GM06990 (cell line): ENCODE measurements around the gene PLA2G4A.

Experiments used
- DNase-seq: peaks from one replicate; pipeline ENCODE4 v3.0.0-alpha.2; 2011; ENCODE audit not compliant: insufficient read length; ENCODE audit errors: extremely low read depth
- H3K27me3 ChIP-seq: replicated peaks from 2 replicates; pipeline ENCODE4 v1.6.0; 2011; ENCODE audit warnings: low read length; ENCODE audit not compliant: control insufficient read depth, insufficient read depth
- H3K36me3 ChIP-seq: 2 replicates; pipeline ENCODE4 v1.5.1; 2011; ENCODE audit warnings: low read length; ENCODE audit not compliant: control insufficient read depth, insufficient read depth
- H3K4me3 ChIP-seq: replicated peaks from 2 replicates; pipeline ENCODE4 v1.5.1; 2011; ENCODE audit warnings: low read depth, mild to moderate bottlenecking, control low read depth, low read length
- TF ChIP-seq, protein P1 (sequence below): IDR thresholded peaks from 2 replicates; pipeline ENCODE4 v1.5.1; 2011; ENCODE audit warnings: low read length, control low read depth, mild to moderate bottlenecking, inconsistent platforms; ENCODE audit not compliant: insufficient read depth, poor library complexity, severe bottlenecking

The PLA2G4A gene

GRCh38 chr1:186831168-186831567, 2.4 kb downstream of the PLA2G4A start:
- Histone ChIP-seq H3K4me3 (no peak overlapping the region), H3K27me3 (no peaks in the 10 kb centered on the region), H3K36me3 (no peaks in the 10 kb centered on the region)
- TF ChIP-seq, protein P1, sequence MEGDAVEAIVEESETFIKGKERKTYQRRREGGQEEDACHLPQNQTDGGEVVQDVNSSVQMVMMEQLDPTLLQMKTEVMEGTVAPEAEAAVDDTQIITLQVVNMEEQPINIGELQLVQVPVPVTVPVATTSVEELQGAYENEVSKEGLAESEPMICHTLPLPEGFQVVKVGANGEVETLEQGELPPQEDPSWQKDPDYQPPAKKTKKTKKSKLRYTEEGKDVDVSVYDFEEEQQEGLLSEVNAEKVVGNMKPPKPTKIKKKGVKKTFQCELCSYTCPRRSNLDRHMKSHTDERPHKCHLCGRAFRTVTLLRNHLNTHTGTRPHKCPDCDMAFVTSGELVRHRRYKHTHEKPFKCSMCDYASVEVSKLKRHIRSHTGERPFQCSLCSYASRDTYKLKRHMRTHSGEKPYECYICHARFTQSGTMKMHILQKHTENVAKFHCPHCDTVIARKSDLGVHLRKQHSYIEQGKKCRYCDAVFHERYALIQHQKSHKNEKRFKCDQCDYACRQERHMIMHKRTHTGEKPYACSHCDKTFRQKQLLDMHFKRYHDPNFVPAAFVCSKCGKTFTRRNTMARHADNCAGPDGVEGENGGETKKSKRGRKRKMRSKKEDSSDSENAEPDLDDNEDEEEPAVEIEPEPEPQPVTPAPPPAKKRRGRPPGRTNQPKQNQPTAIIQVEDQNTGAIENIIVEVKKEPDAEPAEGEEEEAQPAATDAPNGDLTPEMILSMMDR = no peak
- no peak for DNase-seq

- Histone ChIP-seq H3K36me3 (no peaks in the 10 kb centered on the region), H3K4me3 (no peak overlapping the region), H3K27me3 (no peaks in the 10 kb centered on the region)
- DNase-seq = no peak
- TF ChIP-seq, protein P1 = no peak
Measured at GRCh38 chr1:186834399-186834958, 5.7 kb downstream of the PLA2G4A start.

DNA sequence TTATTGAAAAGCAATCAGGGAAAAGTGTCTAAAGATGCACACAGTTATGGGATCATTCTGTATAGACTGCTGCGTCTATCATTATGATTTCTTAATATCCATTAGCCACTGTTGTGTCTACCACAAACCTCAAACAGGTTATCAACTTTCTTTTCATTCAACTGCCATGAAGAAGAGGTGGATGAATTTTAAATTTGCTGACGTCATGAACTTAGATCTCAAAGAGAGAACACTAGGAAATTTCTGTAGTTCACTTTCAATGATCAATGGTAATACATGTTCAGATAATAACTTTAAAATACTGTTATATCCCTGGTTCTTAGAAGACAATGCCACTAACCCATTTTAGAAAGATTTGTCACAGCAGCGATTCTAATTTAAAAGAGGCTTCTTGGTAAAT, 6.7 kb downstream of the PLA2G4A start:
- DNase-seq = no peak
- TF ChIP-seq, protein P1 = no peak
- H3K27me3 ChIP-seq = no peaks in the 10 kb centered on the region
- H3K4me3 ChIP-seq = no peak overlapping the region
- H3K36me3 ChIP-seq = no peaks in the 10 kb centered on the region

GRCh38 chr1:186837806-186838205, 9.1 kb downstream of the PLA2G4A start:
- H3K27me3 ChIP-seq = no peaks in the 10 kb centered on the region
- H3K36me3 ChIP-seq = no peaks in the 10 kb centered on the region
- TF ChIP-seq, protein P1 = no peak
- no peak overlapping the region for H3K4me3 ChIP-seq
- no peak for DNase-seq

DNA sequence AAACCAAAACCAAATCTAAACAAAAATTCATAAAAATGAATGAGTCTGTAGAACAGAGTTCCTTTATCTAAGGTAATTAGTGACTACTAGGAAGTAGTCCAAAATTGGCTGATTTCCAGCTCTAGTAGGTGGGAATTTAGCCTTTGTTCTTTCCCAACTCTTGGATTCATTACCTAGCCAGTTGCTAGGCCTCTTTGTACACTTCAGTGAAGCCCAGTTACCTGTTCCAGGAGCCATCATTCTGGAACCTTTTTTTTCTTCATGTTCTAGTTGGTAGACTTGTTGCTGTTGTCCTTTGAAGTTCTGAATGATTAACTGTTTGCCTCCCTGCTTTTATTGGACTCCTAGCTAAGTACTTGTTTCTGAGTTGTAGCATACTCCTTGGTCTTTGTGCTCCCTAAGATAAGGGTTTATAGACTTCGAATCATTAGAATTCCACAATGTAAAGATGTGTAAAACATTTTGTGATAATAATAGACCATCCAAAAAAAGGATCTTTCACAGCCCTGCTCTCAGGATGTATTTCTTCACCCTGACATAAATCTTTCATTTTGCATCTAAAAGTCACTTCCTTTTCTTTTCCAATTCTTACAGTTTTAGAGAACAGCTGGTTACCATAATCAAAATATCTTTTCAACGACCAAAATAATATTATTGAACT, 9.8 kb downstream of the PLA2G4A start:
- Histone ChIP-seq H3K27me3 (no peaks in the 10 kb centered on the region), H3K4me3 (no peak overlapping the region), H3K36me3 (no peaks in the 10 kb centered on the region)
- DNase-seq = no peak
- TF ChIP-seq, protein P1 = no peak
